K562 (cell line): ENCODE data around the gene COPS6. TPM values are rescaled to one million over a fixed set of nuclear protein-coding genes. Genes with fewer than 3 reads are reported as not detected.

ENCODE experiments used
- ARHGAP35 ChIP-seq: fragments of 450-650 bp; IDR thresholded peaks from 2 replicates; pipeline ENCODE4 v1.6.1; 2018; ENCODE audit not compliant: partially characterized antibody
- ARNT ChIP-seq, 2 experiments: fragments of 450-650 bp; IDR thresholded peaks; 2 replicates each; pipeline ENCODE4 v1.6.1; 2016; ENCODE audit warnings: mild to moderate bottlenecking in 1 of 2
- ATF6 ChIP-seq: sonication (generic); formaldehyde crosslinking; IDR thresholded peaks from 2 replicates; pipeline ENCODE4 v1.4.0; 2020; ENCODE audit warnings: mild to moderate bottlenecking, missing genetic modification reagents
- CBFA2T2 ChIP-seq: fragments of 450-650 bp; conservative IDR thresholded peaks from 2 replicates; pipeline ENCODE4 v1.6.1; 2017; ENCODE audit warnings: mild to moderate bottlenecking
- CBX3 ChIP-seq, 2 experiments: IDR thresholded peaks; 1 replicate in 1 of 2; 2 replicates in 1 of 2; pipeline ENCODE4 v1.6.1; 2012; ENCODE audit warnings: inconsistent platforms in 2 of 2, low read length in 2 of 2, borderline replicate concordance in 1 of 2, control low read depth in 1 of 2
- CGGBP1 ChIP-seq: fragments of 250-450 bp; sonication (Bioruptor Pico); IDR thresholded peaks from 2 replicates; pipeline ENCODE4 v1.9.0; 2021; ENCODE audit warnings: mild to moderate bottlenecking
- JUN ChIP-seq, 2 experiments: sonication (generic) in 1 of 2; formaldehyde crosslinking in 1 of 2; IDR thresholded peaks; 2 replicates each; pipeline versions ENCODE4 v1.6.1 to v1.8.0; 2012 to 2022; ENCODE audit warnings: borderline replicate concordance in 2 of 2, mild to moderate bottlenecking in 2 of 2, improper control_type of control experiment in 1 of 2, low read depth in 1 of 2, low read length in 1 of 2, missing genetic modification reagents in 1 of 2
- MEF2A ChIP-seq: IDR thresholded peaks from 2 replicates; pipeline ENCODE4 v1.6.1; 2011; ENCODE audit warnings: low read depth, mild to moderate bottlenecking, low read length, moderate library complexity; ENCODE audit not compliant: control insufficient read depth
- MLLT1 ChIP-seq, 2 experiments: fragments of 450-650 bp; IDR thresholded peaks; 2 replicates each; pipeline ENCODE4 v1.6.1; 2016
- MXD1 ChIP-seq: fragments of 250-450 bp; sonication (Bioruptor Pico); IDR thresholded peaks from 2 replicates; pipeline ENCODE4 v1.8.0; 2021; ENCODE audit warnings: borderline replicate concordance, mild to moderate bottlenecking, moderate library complexity; ENCODE audit not compliant: poor library complexity, severe bottlenecking
- NCOA1 ChIP-seq: fragments of 450-650 bp; IDR thresholded peaks from 2 replicates; pipeline ENCODE4 v1.6.1; 2016; ENCODE audit warnings: low read depth
- NCOA6 ChIP-seq: fragments of 450-650 bp; IDR thresholded peaks from 2 replicates; pipeline ENCODE4 v1.6.1; 2017; ENCODE audit warnings: mild to moderate bottlenecking
- NCOR1 ChIP-seq: fragments of 450-650 bp; IDR thresholded peaks from 2 replicates; pipeline ENCODE4 v1.6.1; 2016; ENCODE audit warnings: mild to moderate bottlenecking, moderate library complexity
- NR4A1 ChIP-seq, 2 experiments: fragments of 250-450 bp in 1 of 2; fragments of 450-650 bp in 1 of 2; sonication (Bioruptor Pico) in 1 of 2; IDR thresholded peaks; 2 replicates each; pipeline versions ENCODE4 v1.4.0 to v1.6.1; 2016 to 2020; ENCODE audit warnings: mild to moderate bottlenecking in 2 of 2, missing compliant biosample characterization in 1 of 2, missing genetic modification characterization in 1 of 2, moderate library complexity in 1 of 2
- OTX1 ChIP-seq: fragments of 450-650 bp; formaldehyde crosslinking; IDR thresholded peaks from 2 replicates; pipeline ENCODE4 v1.4.0; 2022; ENCODE audit warnings: mild to moderate bottlenecking
- PBX2 ChIP-seq, 2 experiments: IDR thresholded peaks in 1 of 2; conservative IDR thresholded peaks in 1 of 2; 2 replicates each; pipeline ENCODE4 v1.6.1; 2016; ENCODE audit warnings: low read depth in 2 of 2, mild to moderate bottlenecking in 1 of 2, missing compliant biosample characterization in 1 of 2, missing genetic modification characterization in 1 of 2, moderate library complexity in 1 of 2
- PHF20 ChIP-seq: fragments of 450-650 bp; IDR thresholded peaks from 2 replicates; pipeline ENCODE4 v1.6.1; 2018; ENCODE audit not compliant: partially characterized antibody
- PRMT5 ChIP-seq: sonication (generic); formaldehyde crosslinking; IDR thresholded peaks from 2 replicates; pipeline ENCODE4 v1.5.0; 2020; ENCODE audit warnings: missing genetic modification reagents
- SRSF7 ChIP-seq: fragments of 200-400 bp; formaldehyde crosslinking; optimal IDR thresholded peaks from 2 replicates; pipeline ENCODE3; 2017; ENCODE audit warnings: mild to moderate bottlenecking, low read depth, low read length
- SUPT5H ChIP-seq: fragments of 450-650 bp; IDR thresholded peaks from 2 replicates; pipeline ENCODE4 v1.6.1; 2016
- TAF7 ChIP-seq: fragments of 450-650 bp; IDR thresholded peaks from 2 replicates; pipeline ENCODE4 v1.6.1; 2016; ENCODE audit warnings: missing genetic modification characterization, missing compliant biosample characterization
- TCF7 ChIP-seq: sonication (generic); IDR thresholded peaks from 2 replicates; pipeline ENCODE4 v1.6.1; 2016; ENCODE audit warnings: antibody characterized with exemption, borderline replicate concordance
- polyA plus RNA-seq, 8 experiments: library from polyadenylated mRNA; depleted of rRNA in 4 of 8; stranded (reverse) in 5 of 8; unstranded in 3 of 8; fragments of >200 nt; fragmentation: Nextera tagmentation in 2 of 8; fragmentation: Illumina TruSeq in 1 of 8; extraction: Ambion mirVana in 2 of 8; extraction: Trizol in 1 of 8; gene quantifications; 2 replicates each; pipeline versions ENCODE4 v1.2.1 to v1.2.3, GENCODE V29; 2011 to 2014; ENCODE audit warnings: inconsistent platforms in 1 of 8, missing spikeins in 1 of 8
- total RNA-seq, 7 experiments: library from RNA; depleted of rRNA in 6 of 7; stranded (reverse); fragments of >200 nt in 6 of 7; fragmentation: Illumina TruSeq in 2 of 7; extraction: Trizol in 2 of 7; gene quantifications; 2 replicates each; pipeline versions ENCODE4 v1.2.1 to v1.2.3, GENCODE V29; 2011 to 2021; ENCODE audit warnings: low replicate concordance in 1 of 7

Gene COPS6
- total and polyA plus RNA-seq, 9 of the 15 experiments (the other 6 are each of a cell fraction or from before 2014, with no cell fraction given): 63.0 to 331 (median 168) TPM

GRCh38 chr7:100132697-100133151, 44.0 kb downstream of the COPS6 start (continued):
- no peak for TF ChIP-seq ARHGAP35
- TF ChIP-seq OTX1 (CRISPR knock-in tag): peak; percentile 84; the same call in 1 of the 2 replicates
- TF ChIP-seq PBX2 (CRISPR knock-in tag; IDR thresholded peaks at IDR 0.05; ENCODE audit: low read depth): no peak
- TF ChIP-seq PBX2 (tag; conservative IDR thresholded peaks at IDR 0.05; ENCODE audit: low read depth): no peak
- no peak for TF ChIP-seq NCOR1
- no peak; the same call in 1 of the 2 replicates for TF ChIP-seq TAF7 (tag)
- peak in 1 of 2 experiments; percentile 41; a peak in 1 of 3 replicates for TF ChIP-seq CBX3 (IDR thresholded peaks at IDR 0.05; ENCODE audit: borderline replicate concordance in 1 of 2, low read length in 2 of 2)
- no peak for TF ChIP-seq SRSF7
- no peak for TF ChIP-seq MEF2A
- no peak for TF ChIP-seq SUPT5H
- TF ChIP-seq MLLT1 (IDR thresholded peaks at IDR 0.05): peak; percentile 53 to 70; a peak in 2 of 4 replicates
- TF ChIP-seq NCOA1: no peak
- 0 out of 2 replicates have a peak, but pooled peaks have one; percentile 33 for TF ChIP-seq JUN (IDR thresholded peaks at IDR 0.05; ENCODE audit: borderline replicate concordance, low read depth, low read length)
- no peak for TF ChIP-seq JUN (CRISPR knock-in tag; IDR thresholded peaks at IDR 0.05; ENCODE audit: borderline replicate concordance)
- no peak for TF ChIP-seq NR4A1 (CRISPR knock-in tag; IDR thresholded peaks at IDR 0.05)
- TF ChIP-seq NR4A1 (tag; IDR thresholded peaks at IDR 0.05): no peak
- TF ChIP-seq PRMT5: no peak
- TF ChIP-seq PHF20: no peak
- TF ChIP-seq CGGBP1: no peak
- TF ChIP-seq MXD1 (CRISPR knock-in tag): no peak
- no peak for TF ChIP-seq CBFA2T2
- no peak for TF ChIP-seq ATF6 (CRISPR knock-in tag)
- TF ChIP-seq ARNT (IDR thresholded peaks at IDR 0.05): no peak
- no peak for TF ChIP-seq NCOA6
- TF ChIP-seq TCF7: no peak
